Mononuclear cell (primary cell): ENCODE results near the gene ADCK1. TPM values are rescaled to one million over a fixed set of nuclear protein-coding genes. Genes with fewer than 3 reads are reported as not detected.
"Not testable (repeated sequence)": the region's sequence is repeated elsewhere in the genome, so short reads cannot be mapped to it uniquely, and the experiment has no call there.

Experiments used
- H3K27me3 ChIP-seq: 2 replicates; pipeline ENCODE4 v1.6.0; 2011; ENCODE audit warnings: low read length, control low read depth; ENCODE audit not compliant: insufficient read depth
- H3K4me1 ChIP-seq: 2 replicates; pipeline ENCODE4 v1.5.1; 2011; ENCODE audit warnings: mild to moderate bottlenecking, low read length, control low read depth; ENCODE audit not compliant: insufficient read depth
- H3K4me3 ChIP-seq: 2 replicates; pipeline ENCODE4 v1.5.1; 2011; ENCODE audit warnings: mild to moderate bottlenecking, low read length, moderate library complexity
- H3K9me3 ChIP-seq: 2 replicates; pipeline ENCODE4 v1.5.1; 2011; ENCODE audit warnings: low read depth, mild to moderate bottlenecking, control low read depth, low read length
- total RNA-seq: library from RNA; depleted of rRNA; stranded (reverse); fragments of >200 nt; gene quantifications from one replicate; pipeline ENCODE4 v1.2.3, GENCODE V29; 2012

The ADCK1 gene
- total RNA-seq, 1 donor: 1.4 TPM

DNA sequence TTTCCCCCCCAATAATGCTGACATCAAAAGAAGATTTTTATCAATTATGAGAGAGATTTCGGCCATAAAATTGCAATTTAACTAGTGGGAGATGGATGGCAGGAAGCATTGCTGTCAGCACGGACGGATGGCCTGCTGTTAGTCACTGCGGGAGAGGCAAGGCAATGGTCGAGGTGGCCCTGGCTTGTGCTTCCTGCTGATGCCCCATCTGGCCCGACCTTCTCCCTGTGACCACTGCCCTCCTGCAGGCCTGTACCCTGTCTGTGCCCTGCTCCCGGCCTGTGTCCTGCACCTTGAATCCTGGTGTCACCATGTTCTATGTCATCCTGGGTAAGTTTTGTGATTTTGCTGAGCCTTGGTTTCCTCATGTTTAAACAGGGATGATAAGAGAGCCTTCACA lies 67.6 kb downstream of the ADCK1 start:
- Histone ChIP-seq H3K27me3 (no peaks in the 10 kb centered on the region), H3K4me3 (no peak overlapping the region)

DNA sequence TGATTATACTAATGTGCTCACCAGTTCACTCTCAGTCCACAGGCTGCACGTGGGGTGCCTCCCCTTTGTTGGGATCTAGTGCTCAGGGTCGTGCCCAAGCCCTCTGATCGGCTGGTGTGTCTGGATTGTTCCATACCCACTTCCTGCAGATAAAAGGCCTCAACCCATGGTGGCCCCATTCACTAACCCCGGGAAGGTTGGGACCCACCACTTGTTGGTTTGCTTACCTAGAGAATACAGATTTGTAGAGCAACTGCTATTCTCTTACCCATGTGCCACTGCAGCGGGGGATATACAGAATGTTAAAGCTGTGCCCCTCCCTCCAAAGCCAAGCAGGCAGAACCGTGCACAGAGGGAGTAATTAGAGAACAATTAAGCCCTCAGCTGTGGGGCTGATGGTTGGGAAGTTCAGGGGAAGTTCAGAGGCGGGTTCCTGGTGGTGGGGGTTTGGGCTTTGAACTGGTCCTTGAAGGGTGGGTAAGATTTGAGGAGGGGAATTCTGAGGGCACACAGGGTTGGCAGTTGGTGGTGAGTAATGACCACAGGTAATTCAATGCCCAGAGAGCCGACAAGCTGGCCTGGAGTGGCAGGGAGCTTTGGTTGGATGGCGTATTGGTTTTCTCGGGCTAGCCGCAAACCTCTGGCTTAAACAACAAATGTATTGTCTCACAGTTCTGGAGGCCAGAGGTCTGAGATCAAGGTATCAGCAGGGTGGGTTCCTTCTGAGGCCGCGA lies 68.8 kb downstream of the ADCK1 start:
- Histone ChIP-seq H3K4me1 (no peaks in the 10 kb centered on the region), H3K27me3 (no peaks in the 10 kb centered on the region), H3K9me3 (no peaks in the 10 kb centered on the region), H3K4me3 (no peak overlapping the region)

More for the DNA sequence above, 67.6 kb downstream of the ADCK1 start:
- H3K4me1 ChIP-seq: no peaks in the 10 kb centered on the region
- no peaks in the 10 kb centered on the region for H3K9me3 ChIP-seq

DNA sequence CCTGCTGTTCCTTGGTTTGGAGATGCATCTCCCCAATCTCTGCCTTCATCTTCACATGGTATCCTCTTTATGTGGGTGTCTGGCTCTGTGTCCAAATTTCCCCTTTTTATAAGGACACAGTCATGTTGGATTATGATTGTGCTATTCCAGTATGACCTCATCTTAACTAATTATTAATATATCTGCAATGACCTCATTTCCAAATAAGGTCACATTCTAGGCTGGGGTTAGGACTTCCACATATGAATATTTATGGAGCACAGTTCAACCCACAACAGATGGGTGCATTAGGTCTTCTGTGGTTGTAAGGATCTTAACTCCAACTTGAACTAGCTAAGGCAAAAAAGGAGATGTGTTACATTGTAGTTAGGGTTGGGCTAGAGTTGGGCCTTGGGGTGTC lies 69.4 kb downstream of the ADCK1 start:
- Histone ChIP-seq H3K4me1 (no peaks in the 10 kb centered on the region), H3K9me3 (no peaks in the 10 kb centered on the region), H3K27me3 (no peaks in the 10 kb centered on the region), H3K4me3 (no peak overlapping the region)

DNA sequence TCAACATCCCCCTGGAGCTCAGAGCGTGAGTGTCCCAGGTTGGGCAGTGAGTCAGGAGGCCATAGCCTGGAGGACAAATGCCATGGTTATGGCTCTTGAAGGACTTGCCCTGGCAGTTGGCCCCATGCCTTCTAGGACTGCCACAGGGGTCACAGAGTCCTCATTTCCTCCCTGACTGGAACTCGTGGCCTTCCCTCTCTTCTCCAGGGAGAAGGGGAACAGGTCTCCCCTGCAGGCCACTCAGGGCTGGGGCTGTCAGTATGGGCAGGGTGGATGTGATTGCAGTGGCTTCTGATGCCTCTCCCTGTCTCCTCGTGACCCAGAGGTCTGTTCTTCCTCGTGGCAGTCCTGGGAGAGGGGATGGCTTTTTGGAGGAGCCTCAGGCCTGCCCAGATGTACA lies 70.7 kb downstream of the ADCK1 start:
- Histone ChIP-seq H3K9me3 (no peaks in the 10 kb centered on the region), H3K4me1 (no peaks in the 10 kb centered on the region), H3K27me3 (no peaks in the 10 kb centered on the region), H3K4me3 (no peak overlapping the region)

DNA sequence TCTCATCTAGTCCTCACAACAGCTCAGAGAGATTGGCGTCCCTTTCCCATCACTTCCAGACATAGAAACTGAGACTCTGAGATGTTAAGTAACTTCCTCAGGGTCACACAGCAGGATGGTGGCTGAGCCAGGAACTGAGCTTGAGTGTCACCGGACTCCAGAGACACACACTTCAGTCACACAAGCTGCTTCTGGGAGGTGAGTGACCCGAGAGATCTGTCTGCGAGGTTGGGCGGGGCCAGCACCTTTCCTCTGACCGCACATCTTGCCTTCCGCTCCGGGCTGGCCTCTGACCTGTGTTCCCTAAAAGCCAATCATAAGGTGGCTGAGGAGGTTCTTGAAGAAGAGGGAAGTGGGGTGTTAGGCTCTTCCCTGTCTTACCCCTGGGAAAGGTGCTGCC lies 72.2 kb downstream of the ADCK1 start:
- no peaks in the 10 kb centered on the region for H3K4me1 ChIP-seq
- no peak overlapping the region for H3K4me3 ChIP-seq
- H3K27me3 ChIP-seq: no peaks in the 10 kb centered on the region
- no peaks in the 10 kb centered on the region for H3K9me3 ChIP-seq

DNA sequence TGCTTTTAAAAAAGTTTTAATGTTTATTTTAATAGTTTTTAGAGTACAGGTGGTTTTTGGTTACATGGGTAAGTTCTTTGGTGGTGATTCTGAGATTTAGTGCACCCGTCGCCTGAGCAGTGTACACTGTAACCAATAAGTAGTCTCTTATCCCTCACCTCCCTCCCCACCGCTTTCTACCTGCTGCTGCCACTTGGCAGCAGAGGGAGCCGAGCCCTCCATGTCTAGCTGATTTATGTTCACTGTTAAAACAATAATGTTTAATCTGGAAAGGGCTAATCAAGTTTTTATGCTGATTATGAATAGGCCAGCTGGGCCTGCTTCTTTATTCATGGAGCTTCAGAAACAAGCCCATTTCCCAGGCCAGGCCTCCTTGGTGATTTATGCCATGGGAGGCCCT lies 73.1 kb downstream of the ADCK1 start:
- H3K27me3 ChIP-seq: no peaks in the 10 kb centered on the region
- no peaks in the 10 kb centered on the region for H3K4me1 ChIP-seq
- H3K9me3 ChIP-seq: no peaks in the 10 kb centered on the region
- H3K4me3 ChIP-seq: no peak overlapping the region

DNA sequence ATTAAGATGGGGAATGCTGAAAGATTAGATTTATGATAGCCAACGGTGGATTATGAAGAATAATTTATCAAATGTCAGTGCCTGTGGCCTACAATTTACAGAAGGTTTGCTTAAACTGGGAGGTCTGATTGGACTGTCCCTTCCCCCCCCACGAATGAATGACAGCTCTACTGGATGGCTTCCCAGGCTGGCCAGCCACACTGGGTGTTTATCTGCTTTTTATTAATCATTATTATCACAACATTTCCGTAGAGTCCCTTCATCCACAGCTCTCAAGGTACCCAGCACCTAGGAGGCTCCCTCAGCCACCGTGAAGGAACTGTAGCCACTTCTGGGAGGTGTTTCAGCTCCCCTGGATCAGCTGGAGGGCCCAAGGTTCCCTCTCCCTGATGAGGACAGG lies 78.9 kb downstream of the ADCK1 start:
- H3K27me3 ChIP-seq: no peaks in the 10 kb centered on the region
- H3K4me3 ChIP-seq: no peak overlapping the region
- no peaks in the 10 kb centered on the region for H3K4me1 ChIP-seq
- H3K9me3 ChIP-seq: no peaks in the 10 kb centered on the region

DNA sequence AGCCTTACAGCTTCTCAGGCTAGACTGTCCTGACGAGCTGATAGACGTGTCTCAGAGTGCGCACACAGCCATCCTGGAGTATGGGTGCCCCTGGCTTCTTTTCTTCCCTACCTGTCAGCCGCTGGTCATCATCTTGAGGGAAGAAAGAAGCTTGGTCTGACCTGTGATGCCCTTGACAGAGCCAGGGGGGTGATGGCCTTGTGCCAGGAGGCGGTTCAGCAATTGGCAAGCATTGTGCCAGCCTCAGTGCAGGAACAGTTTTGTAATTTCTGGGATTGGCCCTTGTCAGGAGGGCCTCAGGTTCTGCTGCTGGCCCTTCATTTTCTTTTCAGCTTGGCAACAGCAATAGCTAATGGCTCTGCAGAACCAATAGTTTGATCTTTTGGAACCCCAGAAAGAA lies 80.1 kb downstream of the ADCK1 start:
- Histone ChIP-seq H3K27me3 (no peaks in the 10 kb centered on the region), H3K4me1 (no peaks in the 10 kb centered on the region), H3K4me3 (no peak overlapping the region), H3K9me3 (no peaks in the 10 kb centered on the region)

DNA sequence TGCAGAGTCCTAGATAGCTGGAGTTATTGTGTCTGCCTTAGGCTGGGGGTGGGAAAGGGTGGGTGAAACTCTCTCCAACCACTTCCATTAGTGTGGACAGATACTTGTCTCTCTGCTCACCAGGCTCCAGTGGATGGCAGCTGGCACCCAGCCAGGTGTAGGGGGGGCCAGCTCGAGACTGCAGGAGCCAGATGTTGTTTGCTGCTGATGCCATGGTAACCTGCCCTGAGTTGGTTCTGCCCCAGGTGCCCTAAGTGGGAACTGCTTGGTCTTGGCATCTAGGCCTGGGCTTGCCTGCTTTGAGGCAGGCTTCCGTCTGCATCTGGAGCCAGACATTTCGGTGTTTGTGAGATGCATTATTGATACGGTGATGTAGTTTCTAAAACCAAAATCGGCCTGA lies 82.2 kb downstream of the ADCK1 start:
- no peaks in the 10 kb centered on the region for H3K9me3 ChIP-seq

DNA sequence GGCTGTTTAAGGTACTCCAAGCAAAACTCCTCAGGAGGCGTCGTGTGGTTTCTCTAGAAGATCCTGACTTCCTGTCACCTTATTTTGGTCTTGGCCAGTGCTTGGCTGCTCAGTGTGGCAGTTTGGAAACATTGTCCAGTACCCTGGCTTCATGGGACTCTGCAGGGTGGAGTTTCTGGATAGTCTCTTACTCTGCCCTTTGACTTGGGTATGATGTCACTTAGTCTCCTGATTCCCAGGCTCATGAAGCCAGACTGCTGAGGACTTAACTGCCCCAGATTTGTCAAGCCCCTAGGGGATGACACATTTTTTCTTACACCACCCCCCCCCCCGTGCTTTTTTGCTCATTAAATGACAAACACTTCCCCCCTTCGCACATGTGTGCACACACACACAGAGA lies 82.7 kb downstream of the ADCK1 start:
- Histone ChIP-seq H3K9me3 (no peaks in the 10 kb centered on the region), H3K4me1 (no peaks in the 10 kb centered on the region), H3K27me3 (no peaks in the 10 kb centered on the region), H3K4me3 (no peak overlapping the region)

More for the DNA sequence above, 82.2 kb downstream of the ADCK1 start:
- H3K4me3 ChIP-seq: no peak overlapping the region
- no peaks in the 10 kb centered on the region for H3K4me1 ChIP-seq
- H3K27me3 ChIP-seq: no peaks in the 10 kb centered on the region

DNA sequence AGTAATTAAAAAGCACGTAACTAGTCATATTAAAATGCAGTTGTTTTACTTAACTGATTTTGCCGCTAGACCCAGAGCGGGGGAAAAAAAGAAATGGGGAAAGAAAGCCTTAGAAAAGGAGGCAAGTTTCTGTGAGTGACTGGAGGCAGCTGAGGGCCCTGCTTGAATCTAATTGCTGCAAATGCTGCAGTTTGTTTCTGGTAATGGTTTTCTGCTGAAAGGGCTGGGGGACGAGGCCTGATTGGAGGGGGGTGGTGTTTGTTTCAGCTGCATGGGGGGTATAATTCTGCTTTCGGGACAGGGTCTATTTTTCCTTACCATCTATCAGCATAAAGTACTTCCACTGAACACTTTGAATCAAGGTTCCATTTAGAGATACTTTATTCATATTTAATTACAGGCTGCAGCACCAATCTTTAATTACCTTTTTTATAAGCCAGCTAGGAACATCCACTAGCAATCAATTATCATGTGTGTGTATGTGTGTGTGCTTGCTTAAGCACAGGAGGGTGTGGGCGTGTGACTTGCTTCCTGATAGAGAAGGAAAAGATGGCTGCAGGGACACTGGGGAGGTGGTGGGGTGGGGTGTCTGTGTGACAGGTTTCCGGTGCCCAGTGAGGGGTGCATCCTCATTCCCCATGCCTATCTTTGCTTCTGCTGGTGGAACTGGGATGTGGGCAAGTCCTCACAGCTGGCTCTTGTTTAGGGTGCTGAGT lies 83.4 kb downstream of the ADCK1 start:
- no peak overlapping the region for H3K4me3 ChIP-seq
- H3K4me1 ChIP-seq: no peaks in the 10 kb centered on the region
- H3K9me3 ChIP-seq: no peaks in the 10 kb centered on the region
- H3K27me3 ChIP-seq: no peaks in the 10 kb centered on the region

DNA sequence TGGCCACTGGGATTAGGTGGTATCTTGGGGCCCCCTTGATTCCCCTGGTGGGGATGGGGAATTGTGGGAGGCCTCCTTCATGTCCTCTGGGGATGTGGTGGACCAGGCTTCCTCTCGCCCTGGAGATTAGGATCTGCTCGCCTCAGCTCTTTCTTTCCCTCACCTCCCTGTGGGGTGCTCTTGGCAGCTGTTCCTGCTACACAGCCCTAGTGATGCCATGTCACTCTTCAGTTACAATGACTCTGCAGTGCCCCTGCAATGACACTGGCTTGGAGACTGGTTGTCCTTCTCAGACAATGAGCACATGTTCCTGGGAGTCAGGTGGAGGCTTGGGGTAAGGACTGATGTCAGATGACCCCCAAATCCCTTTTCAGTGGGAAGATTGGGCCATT lies 83.9 kb downstream of the ADCK1 start:
- H3K9me3 ChIP-seq: no peaks in the 10 kb centered on the region
- H3K4me3 ChIP-seq: no peak overlapping the region
- no peaks in the 10 kb centered on the region for H3K27me3 ChIP-seq
- no peaks in the 10 kb centered on the region for H3K4me1 ChIP-seq

DNA sequence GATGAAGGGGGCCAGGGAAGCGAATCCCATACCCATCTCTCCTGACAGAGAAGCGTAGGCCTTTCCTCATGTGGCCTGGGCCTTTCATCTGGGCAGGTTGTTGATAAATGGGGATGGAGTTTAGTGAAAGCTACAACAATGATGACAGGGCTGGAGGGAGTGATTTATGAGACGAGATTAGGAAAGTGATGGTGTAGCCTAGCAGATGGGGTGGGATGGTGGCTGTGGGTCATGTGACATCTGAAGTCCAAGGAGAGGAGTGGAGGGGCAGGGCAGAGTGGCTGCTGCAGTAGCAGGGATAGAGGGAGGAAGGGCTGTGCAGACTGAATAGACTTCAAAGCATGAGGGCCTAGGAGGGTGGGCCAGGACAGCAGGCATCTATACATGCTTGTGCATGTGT lies 85.5 kb downstream of the ADCK1 start:
- Histone ChIP-seq H3K9me3 (no peaks in the 10 kb centered on the region), H3K4me3 (no peak overlapping the region)

DNA sequence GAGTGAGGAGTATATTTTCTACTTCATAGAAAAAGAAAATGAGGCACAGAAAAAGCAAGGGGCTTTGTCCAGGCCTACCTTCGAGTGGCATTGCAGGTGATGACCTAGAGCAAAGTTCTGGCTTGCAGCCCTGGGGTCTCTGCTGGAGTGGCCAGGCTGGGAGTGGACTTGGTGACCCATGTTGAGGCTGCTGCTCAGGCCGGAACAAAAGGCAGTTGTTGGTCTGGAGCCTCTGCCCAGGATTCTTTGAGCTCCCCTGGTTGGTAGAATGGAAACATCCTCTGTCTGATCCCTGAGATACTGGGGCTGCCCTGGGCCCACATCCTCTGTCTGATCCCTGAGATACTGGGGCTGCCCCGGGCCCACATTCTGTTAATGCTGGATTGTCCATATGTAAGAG lies 86.1 kb downstream of the ADCK1 start:
- H3K4me3 ChIP-seq: no peak overlapping the region

More for the DNA sequence above, 85.5 kb downstream of the ADCK1 start:
- no peaks in the 10 kb centered on the region for H3K4me1 ChIP-seq
- no peaks in the 10 kb centered on the region for H3K27me3 ChIP-seq

DNA sequence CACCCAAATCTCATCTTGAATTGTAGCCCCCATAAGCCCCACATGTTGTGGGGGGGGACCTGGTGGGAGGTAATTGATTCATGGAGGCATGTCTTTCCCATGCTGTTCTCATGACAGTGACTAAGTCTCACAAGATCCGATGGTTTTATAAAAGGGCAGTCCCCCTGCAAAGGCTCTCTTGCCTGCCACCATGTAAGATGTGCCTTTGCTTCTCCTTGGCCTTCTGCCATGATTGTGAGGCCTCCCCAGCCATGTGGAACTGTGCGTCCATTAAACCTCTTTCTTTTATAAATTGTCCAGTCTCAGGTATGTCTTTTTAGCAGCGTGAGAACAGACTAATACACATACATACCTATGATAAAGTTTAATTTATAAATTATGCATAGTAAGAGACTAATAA lies 89.0 kb downstream of the ADCK1 start:
- not testable (repeated sequence) for H3K27me3 ChIP-seq, H3K9me3 ChIP-seq, H3K4me3 ChIP-seq, H3K4me1 ChIP-seq

More for the DNA sequence above, 86.1 kb downstream of the ADCK1 start:
- Histone ChIP-seq H3K9me3 (no peaks in the 10 kb centered on the region), H3K27me3 (no peaks in the 10 kb centered on the region), H3K4me1 (no peaks in the 10 kb centered on the region)

DNA sequence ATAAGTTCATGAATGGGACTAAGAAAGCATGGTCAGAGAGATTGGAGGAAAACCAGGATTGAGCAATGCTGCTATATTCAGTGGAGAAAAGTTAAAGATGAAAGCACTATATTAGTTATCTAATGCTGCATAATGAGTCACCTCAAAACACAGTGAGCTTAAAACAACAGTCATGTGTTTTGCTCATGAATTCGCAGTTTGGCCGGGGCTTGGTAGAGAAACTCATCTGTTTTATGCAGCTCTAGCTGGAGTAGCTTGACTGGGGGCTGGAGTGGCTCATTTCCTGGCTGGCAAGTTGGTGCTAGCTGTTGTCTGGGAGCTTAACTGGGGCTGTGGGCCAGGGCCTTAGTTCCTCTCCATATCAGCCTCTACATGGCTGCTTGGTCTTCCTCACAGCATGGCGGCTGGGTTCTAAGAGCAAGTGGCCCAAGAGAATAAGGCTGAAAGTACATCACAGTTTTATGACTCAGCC lies 90.1 kb downstream of the ADCK1 start:
- Histone ChIP-seq H3K27me3 (no peaks in the 10 kb centered on the region), H3K4me1 (no peaks in the 10 kb centered on the region), H3K9me3 (no peaks in the 10 kb centered on the region), H3K4me3 (no peak overlapping the region)
